Liver (tissue), 9 donors: ENCODE results near the gene FNDC10. TPM values are rescaled to one million over a fixed set of nuclear protein-coding genes. Genes with fewer than 3 reads are reported as not detected.

Experiments used
- DNase-seq: peaks from one replicate; pipeline ENCODE4 v3.0.0-alpha.2; 2017; ENCODE audit warnings: low spot score
- H3K27ac ChIP-seq, 2 donors: one replicate each; pipeline ENCODE4 v1.7.0; 2013; ENCODE audit warnings: inconsistent platforms in 2 of 2, low read length in 2 of 2, control low read depth in 1 of 2, low read depth in 1 of 2, mild to moderate bottlenecking in 1 of 2
- H3K27me3 ChIP-seq, 4 donors: one replicate each; pipeline versions ENCODE4 v1.6.1 to v1.7.0; 2013; ENCODE audit warnings: low read length in 3 of 4, inconsistent platforms in 1 of 4, mild to moderate bottlenecking in 1 of 4, moderate library complexity in 1 of 4; ENCODE audit not compliant: control insufficient read depth in 4 of 4, insufficient read depth in 4 of 4
- H3K36me3 ChIP-seq, 4 donors: one replicate each; pipeline versions ENCODE4 v1.6.1 to v1.7.0; 2013; ENCODE audit warnings: low read length in 3 of 4, mild to moderate bottlenecking in 3 of 4, low read depth in 1 of 4, moderate library complexity in 1 of 4; ENCODE audit not compliant: control insufficient read depth in 4 of 4, insufficient read depth in 3 of 4
- H3K4me1 ChIP-seq, 4 donors: one replicate each; pipeline versions ENCODE4 v1.6.1 to v1.7.0; 2013; ENCODE audit warnings: low read length in 3 of 4, mild to moderate bottlenecking in 3 of 4, moderate library complexity in 1 of 4; ENCODE audit not compliant: control insufficient read depth in 4 of 4, insufficient read depth in 4 of 4
- H3K4me3 ChIP-seq, 3 donors: one replicate each; pipeline versions ENCODE4 v1.6.1 to v1.7.0; 2013; ENCODE audit warnings: low read length in 3 of 3, control low read depth in 1 of 3, low read depth in 1 of 3, mild to moderate bottlenecking in 1 of 3
- H3K9ac ChIP-seq, 2 donors: one replicate each; pipeline ENCODE4 v1.7.0; 2013; ENCODE audit warnings: low read length in 2 of 2, mild to moderate bottlenecking in 2 of 2, moderate library complexity in 2 of 2, control low read depth in 1 of 2, low read depth in 1 of 2
- H3K9me3 ChIP-seq, 4 donors: one replicate each; pipeline versions ENCODE4 v1.6.1 to v1.7.0; 2013; ENCODE audit warnings: low read length in 3 of 4; ENCODE audit not compliant: control insufficient read depth in 4 of 4
- EGR1 ChIP-seq, 2 donors: IDR thresholded peaks; 2 replicates each; pipeline ENCODE4 v1.6.1; 2016 to 2018; ENCODE audit warnings: antibody characterized with exemption in 2 of 2, low read depth in 2 of 2
- FOXA1 ChIP-seq: IDR thresholded peaks from 2 replicates; pipeline ENCODE4 v1.6.1; 2016; ENCODE audit warnings: antibody characterized with exemption
- FOXA2 ChIP-seq: IDR thresholded peaks from 2 replicates; pipeline ENCODE4 v1.6.1; 2016; ENCODE audit warnings: antibody characterized with exemption
- GABPA ChIP-seq, 2 donors: IDR thresholded peaks in 1 of 2; conservative IDR thresholded peaks in 1 of 2; 2 replicates each; pipeline ENCODE4 v1.6.1; 2016; ENCODE audit warnings: antibody characterized with exemption in 2 of 2, mild to moderate bottlenecking in 1 of 2, moderate library complexity in 1 of 2
- HNF4A ChIP-seq, 2 donors: conservative IDR thresholded peaks; 2 replicates each; pipeline ENCODE4 v1.6.1; 2016; ENCODE audit warnings: antibody characterized with exemption in 2 of 2, mild to moderate bottlenecking in 2 of 2
- HNF4G ChIP-seq: IDR thresholded peaks from 2 replicates; pipeline ENCODE4 v1.6.1; 2016; ENCODE audit warnings: antibody characterized with exemption
- JUND ChIP-seq, 2 donors: IDR thresholded peaks; 2 replicates each; pipeline ENCODE4 v1.6.1; 2016; ENCODE audit warnings: antibody characterized with exemption in 2 of 2
- NR2F2 ChIP-seq: IDR thresholded peaks from 2 replicates; pipeline ENCODE4 v1.6.1; 2016; ENCODE audit warnings: antibody characterized with exemption
- RAD21 ChIP-seq, 2 donors: IDR thresholded peaks; 2 replicates each; pipeline ENCODE4 v1.6.1; 2016; ENCODE audit warnings: antibody characterized with exemption in 2 of 2, mild to moderate bottlenecking in 2 of 2
- RXRA ChIP-seq, 2 donors: IDR thresholded peaks; 2 replicates each; pipeline ENCODE4 v1.6.1; 2017 to 2018; ENCODE audit warnings: antibody characterized with exemption in 2 of 2, mild to moderate bottlenecking in 1 of 2
- SP1 ChIP-seq: IDR thresholded peaks from 2 replicates; pipeline ENCODE4 v1.6.1; 2018; ENCODE audit warnings: antibody characterized with exemption, mild to moderate bottlenecking
- TAF1 ChIP-seq: conservative IDR thresholded peaks from 2 replicates; pipeline ENCODE4 v1.6.1; 2016; ENCODE audit warnings: antibody characterized with exemption, mild to moderate bottlenecking
- YY1 ChIP-seq: IDR thresholded peaks from 2 replicates; pipeline ENCODE4 v1.6.1; 2016; ENCODE audit warnings: antibody characterized with exemption, mild to moderate bottlenecking
- WGBS: extraction: QIAGEN DNeasy Blood & Tissue Kit; methylation state at CpG from one replicate; pipeline ENCODE4 v1.1.7; 2013; 5-methylcytosine and 5-hydroxymethylcytosine counted together
- polyA plus RNA-seq, 2 donors: library from polyadenylated mRNA; stranded (reverse) in 1 of 2; unstranded in 1 of 2; fragments of 200-250 nt in 1 of 2; fragments of >200 nt in 1 of 2; fragmentation: Nextera tagmentation in 1 of 2; extraction: Ambion mirVana in 1 of 2; gene quantifications; one replicate each; pipeline versions ENCODE4 v1.2.1 to v1.2.3, GENCODE V29; 2013 to 2015
- total RNA-seq, 2 donors: library from RNA; depleted of rRNA; stranded (reverse); fragments of >200 nt; gene quantifications; one replicate each; pipeline ENCODE4 v1.2.3, GENCODE V29; 2014
- TF ChIP-seq, protein P1 (sequence below): IDR thresholded peaks from 2 replicates; pipeline ENCODE4 v1.6.1; 2016; ENCODE audit warnings: antibody characterized with exemption, mild to moderate bottlenecking
- TF ChIP-seq, protein P2 (sequence below): IDR thresholded peaks from 2 replicates; pipeline ENCODE4 v1.6.1; 2016; ENCODE audit warnings: antibody characterized with exemption
- TF ChIP-seq, protein P3 (sequence below): IDR thresholded peaks from 2 replicates; pipeline ENCODE4 v1.6.1; 2016; ENCODE audit warnings: antibody characterized with exemption
- TF ChIP-seq, protein P4 (sequence below): fragments of 150-350 bp; IDR thresholded peaks from 2 replicates; pipeline ENCODE4 v1.5.1; 2017; ENCODE audit warnings: improper control_type of control experiment, low read depth, low read length; ENCODE audit not compliant: missing input control
- donor health status: healthy.
- donor health status: healthy.
- donor health status: healthy.
- donor health status: healthy.
- donor health status: healthy.

The FNDC10 gene
- total and polyA plus RNA-seq, 4 donors: 0.08 to 0.58 (median 0.25) TPM

DNA sequence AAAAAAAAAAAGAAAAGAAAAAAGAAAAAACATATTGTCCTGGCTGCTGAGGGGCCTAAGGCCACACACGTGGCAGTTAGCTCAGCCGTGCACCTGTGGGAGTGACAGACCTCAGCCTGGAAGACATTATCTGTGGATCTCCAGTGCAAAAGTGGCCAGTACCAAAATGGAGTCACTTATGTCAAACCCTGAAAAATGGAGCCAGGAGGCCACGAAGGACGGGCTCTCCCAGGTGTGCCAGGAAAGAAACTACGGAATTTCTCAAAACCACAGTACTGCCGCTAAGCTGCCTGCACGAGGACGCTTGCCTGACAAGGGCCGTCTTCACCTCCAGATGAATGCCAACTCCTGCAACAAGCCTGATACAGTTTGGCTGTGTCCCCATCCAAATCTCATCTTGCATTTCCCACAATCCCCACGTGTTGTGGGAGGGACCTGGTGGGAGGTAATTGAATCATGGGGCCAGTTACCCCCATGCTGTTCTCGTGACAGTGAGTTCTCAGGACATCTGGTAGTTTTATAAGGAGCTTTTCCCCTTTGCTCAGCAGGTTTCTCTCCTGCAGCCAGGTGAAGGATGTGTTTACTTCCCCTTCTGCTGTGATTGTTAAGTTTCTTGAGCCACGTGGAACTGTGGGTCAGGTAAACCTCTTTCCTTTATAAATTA lies 10.0 kb upstream of the FNDC10 start (continued):
- TF ChIP-seq, protein P1, sequence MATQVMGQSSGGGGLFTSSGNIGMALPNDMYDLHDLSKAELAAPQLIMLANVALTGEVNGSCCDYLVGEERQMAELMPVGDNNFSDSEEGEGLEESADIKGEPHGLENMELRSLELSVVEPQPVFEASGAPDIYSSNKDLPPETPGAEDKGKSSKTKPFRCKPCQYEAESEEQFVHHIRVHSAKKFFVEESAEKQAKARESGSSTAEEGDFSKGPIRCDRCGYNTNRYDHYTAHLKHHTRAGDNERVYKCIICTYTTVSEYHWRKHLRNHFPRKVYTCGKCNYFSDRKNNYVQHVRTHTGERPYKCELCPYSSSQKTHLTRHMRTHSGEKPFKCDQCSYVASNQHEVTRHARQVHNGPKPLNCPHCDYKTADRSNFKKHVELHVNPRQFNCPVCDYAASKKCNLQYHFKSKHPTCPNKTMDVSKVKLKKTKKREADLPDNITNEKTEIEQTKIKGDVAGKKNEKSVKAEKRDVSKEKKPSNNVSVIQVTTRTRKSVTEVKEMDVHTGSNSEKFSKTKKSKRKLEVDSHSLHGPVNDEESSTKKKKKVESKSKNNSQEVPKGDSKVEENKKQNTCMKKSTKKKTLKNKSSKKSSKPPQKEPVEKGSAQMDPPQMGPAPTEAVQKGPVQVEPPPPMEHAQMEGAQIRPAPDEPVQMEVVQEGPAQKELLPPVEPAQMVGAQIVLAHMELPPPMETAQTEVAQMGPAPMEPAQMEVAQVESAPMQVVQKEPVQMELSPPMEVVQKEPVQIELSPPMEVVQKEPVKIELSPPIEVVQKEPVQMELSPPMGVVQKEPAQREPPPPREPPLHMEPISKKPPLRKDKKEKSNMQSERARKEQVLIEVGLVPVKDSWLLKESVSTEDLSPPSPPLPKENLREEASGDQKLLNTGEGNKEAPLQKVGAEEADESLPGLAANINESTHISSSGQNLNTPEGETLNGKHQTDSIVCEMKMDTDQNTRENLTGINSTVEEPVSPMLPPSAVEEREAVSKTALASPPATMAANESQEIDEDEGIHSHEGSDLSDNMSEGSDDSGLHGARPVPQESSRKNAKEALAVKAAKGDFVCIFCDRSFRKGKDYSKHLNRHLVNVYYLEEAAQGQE: no peak
- no peak for TF ChIP-seq FOXA1
- TF ChIP-seq JUND (IDR thresholded peaks at IDR 0.05): no peak
- TF ChIP-seq TAF1: no peak
- TF ChIP-seq GABPA (IDR thresholded peaks at IDR 0.05 in 1 of 2, conservative IDR thresholded peaks at IDR 0.05 in 1 of 2): no peak
- TF ChIP-seq, protein P2, sequence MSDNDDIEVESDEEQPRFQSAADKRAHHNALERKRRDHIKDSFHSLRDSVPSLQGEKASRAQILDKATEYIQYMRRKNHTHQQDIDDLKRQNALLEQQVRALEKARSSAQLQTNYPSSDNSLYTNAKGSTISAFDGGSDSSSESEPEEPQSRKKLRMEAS: no peak
- no peak for TF ChIP-seq RXRA (IDR thresholded peaks at IDR 0.05)
- TF ChIP-seq SP1: no peak

DNA sequence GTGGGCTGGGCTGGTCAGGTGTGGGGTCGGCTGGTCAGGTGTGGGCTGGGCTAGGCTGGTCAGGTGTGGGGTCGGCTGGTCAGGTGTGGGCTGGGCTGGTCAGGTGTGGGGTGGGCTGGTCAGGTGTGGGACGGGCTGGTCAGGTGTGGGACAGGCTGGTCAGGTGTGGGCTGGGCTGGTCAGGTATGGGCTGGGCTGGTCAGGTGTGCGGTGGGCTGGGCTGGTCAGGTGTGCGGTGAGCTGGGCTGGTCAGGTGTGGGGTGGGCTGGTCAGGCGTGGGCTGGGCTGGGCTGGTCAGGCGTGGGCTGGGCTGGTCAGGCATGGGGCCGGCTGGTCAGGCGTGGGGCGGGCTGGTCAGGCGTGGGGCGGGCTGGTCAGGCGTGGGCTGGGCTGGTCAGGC lies 6.3 kb upstream of the FNDC10 start:
- Histone ChIP-seq H3K9me3 (no peaks in the 10 kb centered on the region), H3K4me3 (no peak overlapping the region), H3K36me3 (no peaks in the 10 kb centered on the region), H3K9ac (no peak overlapping the region), H3K27me3 (no peaks in the 10 kb centered on the region), H3K4me1 (peaks cover 0 to 10% (median 8%) of the 10 kb centered on the region in 4 donors), H3K27ac (no peak overlapping the region)
- DNase-seq: no peak
- WGBS: 92% methylated on average over 13 of the region's 13 CpGs
- TF ChIP-seq EGR1 (IDR thresholded peaks at IDR 0.05; ENCODE audit: low read depth in 2 of 2) (no peak), SP1 (no peak), HNF4G (no peak), FOXA2 (no peak), JUND (IDR thresholded peaks at IDR 0.05) (no peak), FOXA1 (no peak)
- TF ChIP-seq, protein P2: no peak
- TF ChIP-seq, protein P3, sequence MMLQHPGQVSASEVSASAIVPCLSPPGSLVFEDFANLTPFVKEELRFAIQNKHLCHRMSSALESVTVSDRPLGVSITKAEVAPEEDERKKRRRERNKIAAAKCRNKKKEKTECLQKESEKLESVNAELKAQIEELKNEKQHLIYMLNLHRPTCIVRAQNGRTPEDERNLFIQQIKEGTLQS: no peak

DNA sequence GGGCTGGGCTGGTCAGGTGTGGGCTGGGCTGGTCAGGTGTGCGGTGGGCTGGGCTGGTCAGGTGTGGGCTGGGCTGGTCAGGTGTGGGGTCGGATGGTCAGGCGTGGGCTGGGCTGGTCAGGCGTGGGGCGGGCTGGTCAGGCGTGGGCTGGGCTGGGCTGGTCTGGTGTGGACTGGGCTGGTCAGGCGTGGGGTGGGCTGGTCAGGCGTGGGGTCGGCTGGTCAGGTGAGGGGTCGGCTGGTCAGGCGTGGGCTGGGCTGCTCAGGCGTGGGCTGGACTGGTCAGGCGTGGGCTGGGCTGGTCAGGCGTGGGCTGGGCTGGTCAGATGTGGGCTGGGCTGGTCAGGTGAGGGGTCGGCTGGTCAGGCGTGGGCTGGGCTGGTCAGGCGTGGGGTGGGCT lies 5.8 kb upstream of the FNDC10 start:
- no peak for DNase-seq
- Histone ChIP-seq H3K27ac (no peak overlapping the region), H3K9ac (no peak overlapping the region), H3K36me3 (no peaks in the 10 kb centered on the region), H3K27me3 (peaks cover 0 to 3% (median 0%) of the 10 kb centered on the region in 4 donors), H3K4me1 (peaks cover 0 to 8% (median 3%) of the 10 kb centered on the region in 4 donors), H3K4me3 (no peak overlapping the region), H3K9me3 (no peaks in the 10 kb centered on the region)
- WGBS: 88% methylated on average over 17 of the region's 17 CpGs
- TF ChIP-seq, protein P3: no peak
- TF ChIP-seq HNF4A (conservative IDR thresholded peaks at IDR 0.05) (no peak), RAD21 (IDR thresholded peaks at IDR 0.05) (no peak), TAF1 (no peak), FOXA1 (no peak), GABPA (IDR thresholded peaks at IDR 0.05 in 1 of 2, conservative IDR thresholded peaks at IDR 0.05 in 1 of 2) (no peak), RXRA (IDR thresholded peaks at IDR 0.05) (no peak), JUND (IDR thresholded peaks at IDR 0.05) (no peak), NR2F2 (no peak), EGR1 (IDR thresholded peaks at IDR 0.05; ENCODE audit: low read depth in 2 of 2) (no peak), FOXA2 (no peak), YY1 (no peak)
- TF ChIP-seq, protein P1: no peak
- TF ChIP-seq, protein P4, sequence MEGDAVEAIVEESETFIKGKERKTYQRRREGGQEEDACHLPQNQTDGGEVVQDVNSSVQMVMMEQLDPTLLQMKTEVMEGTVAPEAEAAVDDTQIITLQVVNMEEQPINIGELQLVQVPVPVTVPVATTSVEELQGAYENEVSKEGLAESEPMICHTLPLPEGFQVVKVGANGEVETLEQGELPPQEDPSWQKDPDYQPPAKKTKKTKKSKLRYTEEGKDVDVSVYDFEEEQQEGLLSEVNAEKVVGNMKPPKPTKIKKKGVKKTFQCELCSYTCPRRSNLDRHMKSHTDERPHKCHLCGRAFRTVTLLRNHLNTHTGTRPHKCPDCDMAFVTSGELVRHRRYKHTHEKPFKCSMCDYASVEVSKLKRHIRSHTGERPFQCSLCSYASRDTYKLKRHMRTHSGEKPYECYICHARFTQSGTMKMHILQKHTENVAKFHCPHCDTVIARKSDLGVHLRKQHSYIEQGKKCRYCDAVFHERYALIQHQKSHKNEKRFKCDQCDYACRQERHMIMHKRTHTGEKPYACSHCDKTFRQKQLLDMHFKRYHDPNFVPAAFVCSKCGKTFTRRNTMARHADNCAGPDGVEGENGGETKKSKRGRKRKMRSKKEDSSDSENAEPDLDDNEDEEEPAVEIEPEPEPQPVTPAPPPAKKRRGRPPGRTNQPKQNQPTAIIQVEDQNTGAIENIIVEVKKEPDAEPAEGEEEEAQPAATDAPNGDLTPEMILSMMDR: no peak
- TF ChIP-seq, protein P2: no peak
